SKM-1 treated with dmso at 0.1 percent for 144 hours (cell line): ENCODE results near the gene RNF138.
"Not testable (repeated sequence)": the region's sequence is repeated elsewhere in the genome, so short reads cannot be mapped to it uniquely, and the experiment has no call there.

Source experiments
- DNase-seq: peaks from one replicate; lab custom pipeline; 2025; ENCODE audit not compliant: unreplicated experiment; lab: John Stamatoyannopoulos, UW

The RNF138 gene

DNA sequence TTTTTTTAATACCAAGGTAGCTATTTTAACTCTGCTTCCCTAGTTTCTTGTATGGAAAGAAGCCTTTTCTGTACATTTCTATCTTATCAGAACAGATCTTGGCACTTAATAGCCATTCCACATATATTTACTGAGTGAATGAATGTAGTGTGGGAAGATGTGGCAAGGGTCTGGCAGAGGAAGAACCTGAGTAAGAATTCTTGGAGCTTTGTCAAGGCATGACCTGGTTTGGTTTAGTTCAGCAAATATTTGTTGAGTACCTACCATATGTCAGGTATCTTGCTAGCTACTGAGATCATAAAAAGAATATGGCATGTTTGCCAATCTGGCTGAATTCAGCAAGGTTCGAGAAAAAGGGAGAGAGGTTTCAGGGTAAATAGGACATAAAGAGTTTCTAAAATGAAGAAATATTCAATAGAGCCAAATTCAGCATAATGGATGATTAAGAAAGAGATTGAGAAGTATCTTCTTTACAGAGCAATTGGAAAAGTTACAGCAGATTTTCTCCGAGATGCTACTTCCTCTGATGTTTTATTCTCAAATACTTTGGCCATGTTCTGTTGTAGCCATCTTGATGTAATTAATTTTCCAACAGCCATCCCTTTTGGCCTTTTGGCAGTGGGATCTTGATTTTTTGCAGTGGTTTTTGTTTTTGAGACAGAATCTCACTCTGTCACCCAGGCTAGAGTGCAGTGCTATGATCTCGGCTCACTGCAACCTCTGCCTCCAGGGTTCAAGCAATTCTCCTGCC lies 76.5 kb downstream of the RNF138 start:
- DNase-seq, result no peak

DNA sequence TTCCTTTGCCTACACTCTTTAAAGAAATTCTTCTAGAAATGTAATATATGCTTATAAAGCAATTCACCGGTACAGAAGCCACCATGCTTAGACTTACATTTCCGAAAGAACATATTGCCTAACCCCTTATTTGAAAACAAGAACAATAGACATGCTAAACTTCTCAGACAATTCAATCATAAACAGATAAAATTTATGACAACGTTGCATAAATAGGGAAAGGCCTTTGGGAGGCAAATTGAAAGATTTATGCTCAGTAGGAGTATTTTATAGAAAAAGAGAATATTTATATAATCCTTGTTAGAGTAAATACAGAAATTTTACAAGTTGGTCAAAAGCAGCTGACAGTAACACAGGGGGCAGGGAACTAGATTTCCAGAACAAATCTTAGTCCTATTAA lies 82.0 kb downstream of the RNF138 start:
- no peak for DNase-seq

DNA sequence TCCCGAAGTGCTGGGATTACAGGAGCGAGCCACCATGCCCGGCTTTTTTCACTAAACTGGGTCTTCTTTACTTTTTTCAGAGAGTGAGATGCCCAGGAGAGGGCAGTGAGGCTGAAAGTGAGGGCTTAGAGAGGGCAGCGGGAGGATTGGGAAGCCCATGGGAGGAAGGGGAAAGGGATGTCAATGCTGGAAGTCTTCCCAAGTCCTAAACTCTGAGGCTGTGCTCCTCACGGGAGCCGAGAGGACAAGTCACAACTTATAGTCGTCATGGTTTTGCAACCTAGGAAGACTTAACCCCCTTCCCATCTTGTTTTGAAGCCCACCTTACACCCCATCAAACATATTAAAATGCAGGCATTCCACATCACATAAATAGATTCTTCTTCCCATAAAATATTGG lies 83.0 kb downstream of the RNF138 start:
- no peak for DNase-seq

DNA sequence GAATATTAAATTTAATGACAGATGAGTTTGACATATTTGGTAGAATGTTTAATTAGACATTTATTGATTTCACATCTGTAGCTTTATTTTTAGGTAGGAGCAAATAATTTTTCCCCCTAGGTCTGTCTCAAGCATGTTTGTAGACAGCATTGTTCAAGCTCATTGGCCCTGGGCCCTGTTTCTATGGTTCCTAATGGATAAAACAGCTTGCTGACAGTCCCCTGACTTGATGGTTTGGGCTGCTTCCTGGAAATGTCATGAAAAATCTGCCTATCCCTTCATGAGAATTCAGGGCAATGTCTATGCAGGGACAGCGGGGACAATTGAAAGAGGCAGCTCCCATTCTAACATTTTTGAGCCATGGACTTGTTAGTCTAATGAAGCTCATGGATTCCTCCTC lies 83.6 kb downstream of the RNF138 start:
- DNase-seq, result no peak

DNA sequence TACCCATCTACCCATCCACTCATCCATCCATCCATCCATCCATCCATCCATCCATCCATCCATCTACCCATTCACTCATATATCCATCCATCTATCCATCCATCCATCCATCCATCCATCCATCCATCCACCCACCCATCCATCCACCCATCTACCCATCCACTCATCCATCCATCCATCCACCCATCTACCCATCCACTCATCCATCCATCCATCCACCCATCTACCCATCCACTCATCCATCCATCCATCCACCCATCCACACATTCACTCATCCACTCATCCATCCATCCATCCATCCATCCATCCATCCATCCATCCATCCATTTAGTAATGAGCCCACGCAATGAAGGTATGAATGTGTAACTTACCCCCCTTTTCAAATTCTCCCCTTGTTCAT lies 85.1 kb downstream of the RNF138 start:
- not testable (repeated sequence) for DNase-seq

DNA sequence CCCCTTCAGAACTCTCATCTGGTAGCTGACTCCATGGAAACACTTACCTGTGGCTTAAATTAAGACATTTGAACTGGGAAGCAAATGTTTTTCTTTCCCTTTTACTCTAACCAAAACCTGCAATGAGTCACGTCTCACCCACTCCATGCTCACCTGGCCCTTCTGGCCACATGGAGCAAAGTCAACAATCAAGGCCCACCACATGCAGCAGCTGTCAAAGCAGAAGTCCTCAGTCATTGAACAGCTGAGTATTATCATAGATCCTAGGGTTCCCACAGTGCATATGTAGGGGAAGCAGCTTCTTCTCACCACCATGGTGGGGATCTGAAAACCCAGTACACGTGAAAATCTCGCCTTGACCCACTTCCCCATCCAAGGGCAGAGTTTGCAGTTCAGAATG lies 85.9 kb downstream of the RNF138 start:
- no peak for DNase-seq
